SK-N-SH treated with all-trans-retinoic acid at 6 μM for 48 hours (cell line): ENCODE measurements around the gene TSSK2.

Source experiments
- ATAC-seq: fragments of 200-7000 bp; cut with Tn5 transposase; 3 replicates; pipeline ENCODE4 v1.9.1; 2020; ENCODE audit warnings: mild to moderate bottlenecking, moderate library complexity
- BACH2 ChIP-seq: fragments of 250-450 bp; sonication (Bioruptor Pico); IDR thresholded peaks from 2 replicates; pipeline ENCODE4 v1.9.0; 2021; ENCODE audit warnings: mild to moderate bottlenecking, borderline replicate concordance
- CSDC2 ChIP-seq: fragments of 250-450 bp; sonication (Bioruptor Pico); IDR thresholded peaks from 2 replicates; pipeline ENCODE4 v1.5.0; 2020; ENCODE audit warnings: mild to moderate bottlenecking, moderate library complexity
- ESRRG ChIP-seq: fragments of 250-450 bp; sonication (Bioruptor Pico); IDR thresholded peaks from 2 replicates; pipeline ENCODE4 v1.6.1; 2021; ENCODE audit warnings: mild to moderate bottlenecking
- GLIS3 ChIP-seq: fragments of 250-450 bp; sonication (Bioruptor Pico); IDR thresholded peaks from 2 replicates; pipeline ENCODE4 v1.5.0; 2020; ENCODE audit warnings: mild to moderate bottlenecking, moderate library complexity
- ISL1 ChIP-seq: fragments of 250-450 bp; sonication (Bioruptor Pico); IDR thresholded peaks from 2 replicates; pipeline ENCODE4 v2.1.2; 2022; ENCODE audit warnings: mild to moderate bottlenecking, moderate library complexity
- OSR1 ChIP-seq: fragments of 250-450 bp; sonication (Bioruptor Pico); IDR thresholded peaks from 2 replicates; pipeline ENCODE4 v1.8.0; 2022; ENCODE audit warnings: moderate library complexity, mild to moderate bottlenecking, inconsistent platforms
- PPARA ChIP-seq: fragments of 250-450 bp; sonication (Bioruptor Pico); IDR thresholded peaks from 2 replicates; pipeline ENCODE4 v1.5.0; 2020; ENCODE audit warnings: mild to moderate bottlenecking, borderline replicate concordance
- RARB ChIP-seq: fragments of 250-450 bp; sonication (Bioruptor Pico); IDR thresholded peaks from 2 replicates; pipeline ENCODE4 v1.8.0; 2021; ENCODE audit warnings: mild to moderate bottlenecking, moderate library complexity
- SNAI2 ChIP-seq: fragments of 250-450 bp; sonication (Bioruptor Pico); IDR thresholded peaks from 2 replicates; pipeline ENCODE4 v1.5.0; 2020; ENCODE audit warnings: mild to moderate bottlenecking, moderate library complexity
- TCF4 ChIP-seq: fragments of 250-450 bp; sonication (Bioruptor Pico); IDR thresholded peaks from 2 replicates; pipeline ENCODE4 v1.8.0; 2021; ENCODE audit warnings: mild to moderate bottlenecking, moderate library complexity, borderline replicate concordance
- TOX ChIP-seq: fragments of 250-450 bp; sonication (Bioruptor Pico); IDR thresholded peaks from 2 replicates; pipeline ENCODE4 v1.8.0; 2021; ENCODE audit warnings: mild to moderate bottlenecking, moderate library complexity, borderline replicate concordance
- ZC3H10 ChIP-seq: fragments of 250-450 bp; sonication (Bioruptor Pico); IDR thresholded peaks from 2 replicates; pipeline ENCODE4 v1.5.1; 2021; ENCODE audit warnings: mild to moderate bottlenecking, moderate library complexity
- ZFP3 ChIP-seq: fragments of 250-450 bp; sonication (Bioruptor Pico); IDR thresholded peaks from 2 replicates; pipeline ENCODE4 v1.5.0; 2020; ENCODE audit warnings: mild to moderate bottlenecking, moderate library complexity
- ZFP30 ChIP-seq: fragments of 450-650 bp; formaldehyde crosslinking; IDR thresholded peaks from 2 replicates; pipeline ENCODE4 v1.5.0; 2022; ENCODE audit warnings: mild to moderate bottlenecking, moderate library complexity
- ZNF565 ChIP-seq: fragments of 450-650 bp; formaldehyde crosslinking; conservative IDR thresholded peaks from 2 replicates; pipeline ENCODE4 v1.5.0; 2020; ENCODE audit warnings: low read depth, mild to moderate bottlenecking, moderate library complexity
- ZNF70 ChIP-seq: fragments of 450-650 bp; formaldehyde crosslinking; IDR thresholded peaks from 2 replicates; pipeline ENCODE4 v1.5.0; 2020; ENCODE audit warnings: mild to moderate bottlenecking, moderate library complexity
- ZNF8 ChIP-seq: fragments of 450-650 bp; formaldehyde crosslinking; IDR thresholded peaks from 2 replicates; pipeline ENCODE4 v1.5.0; 2020; ENCODE audit warnings: mild to moderate bottlenecking, moderate library complexity
- TF ChIP-seq, protein P1 (sequence below): fragments of 250-450 bp; sonication (Bioruptor Pico); IDR thresholded peaks from 2 replicates; pipeline ENCODE4 v1.8.0; 2021; ENCODE audit warnings: low read depth, mild to moderate bottlenecking, moderate library complexity, borderline replicate concordance
- TF ChIP-seq, protein P2 (sequence below): fragments of 250-450 bp; sonication (Bioruptor Pico); IDR thresholded peaks from 2 replicates; pipeline ENCODE4 v1.5.0; 2020; ENCODE audit warnings: mild to moderate bottlenecking, moderate library complexity
- TF ChIP-seq, protein P3 (sequence below): fragments of 250-450 bp; sonication (Bioruptor Pico); IDR thresholded peaks from 2 replicates; pipeline ENCODE4 v1.5.1; 2020; ENCODE audit warnings: low read depth, mild to moderate bottlenecking, moderate library complexity
- TF ChIP-seq, protein P4 (sequence below): fragments of 250-450 bp; sonication (Bioruptor Pico); IDR thresholded peaks from 2 replicates; pipeline ENCODE4 v1.8.0; 2020; ENCODE audit warnings: mild to moderate bottlenecking, moderate library complexity, borderline replicate concordance

TSSK2 gene

DNA sequence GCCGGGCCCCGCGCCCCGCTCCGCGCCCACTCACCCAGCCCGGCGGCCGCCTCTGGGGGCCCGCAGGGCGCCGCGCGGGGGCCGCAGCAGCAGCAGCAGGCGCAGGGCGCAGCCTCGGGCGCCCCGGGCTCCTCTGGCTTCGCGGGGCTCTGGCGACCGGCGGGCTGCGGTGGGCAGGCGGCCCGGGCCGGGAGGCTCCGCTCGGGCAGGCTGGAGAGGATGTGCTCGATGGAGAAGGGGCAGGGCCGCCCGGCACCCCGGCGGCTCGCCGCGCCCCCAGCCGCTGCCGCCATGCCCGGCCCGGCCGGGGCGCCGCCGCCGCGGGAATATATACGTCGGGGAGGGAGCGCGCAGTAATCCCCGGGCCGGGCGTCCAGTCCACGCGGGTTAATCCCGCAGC, 18.9 kb downstream of the TSSK2 start, which contains the start of gene GSC2:
Gene GSC2 (minus strand): TSS at position 302 of the 400 bp plus-strand sequence. CDS start 9 bp downstream, at position 293.
- ATAC-seq: no peak
- TF ChIP-seq ESRRG (CRISPR knock-in tag): no peak
- no peak for TF ChIP-seq TOX (CRISPR knock-in tag)
- TF ChIP-seq, protein P1, sequence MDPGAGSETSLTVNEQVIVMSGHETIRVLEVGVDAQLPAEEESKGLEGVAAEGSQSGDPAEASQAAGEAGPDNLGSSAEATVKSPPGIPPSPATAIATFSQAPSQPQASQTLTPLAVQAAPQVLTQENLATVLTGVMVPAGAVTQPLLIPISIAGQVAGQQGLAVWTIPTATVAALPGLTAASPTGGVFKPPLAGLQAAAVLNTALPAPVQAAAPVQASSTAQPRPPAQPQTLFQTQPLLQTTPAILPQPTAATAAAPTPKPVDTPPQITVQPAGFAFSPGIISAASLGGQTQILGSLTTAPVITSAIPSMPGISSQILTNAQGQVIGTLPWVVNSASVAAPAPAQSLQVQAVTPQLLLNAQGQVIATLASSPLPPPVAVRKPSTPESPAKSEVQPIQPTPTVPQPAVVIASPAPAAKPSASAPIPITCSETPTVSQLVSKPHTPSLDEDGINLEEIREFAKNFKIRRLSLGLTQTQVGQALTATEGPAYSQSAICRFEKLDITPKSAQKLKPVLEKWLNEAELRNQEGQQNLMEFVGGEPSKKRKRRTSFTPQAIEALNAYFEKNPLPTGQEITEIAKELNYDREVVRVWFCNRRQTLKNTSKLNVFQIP (CRISPR knock-in tag): no peak
- TF ChIP-seq ZNF8 (CRISPR knock-in tag): no peak
- TF ChIP-seq RARB (CRISPR knock-in tag): no peak
- no peak for TF ChIP-seq ZNF70 (CRISPR knock-in tag)
- TF ChIP-seq OSR1 (CRISPR knock-in tag): no peak
- no peak for TF ChIP-seq GLIS3 (CRISPR knock-in tag)
- TF ChIP-seq, protein P2, sequence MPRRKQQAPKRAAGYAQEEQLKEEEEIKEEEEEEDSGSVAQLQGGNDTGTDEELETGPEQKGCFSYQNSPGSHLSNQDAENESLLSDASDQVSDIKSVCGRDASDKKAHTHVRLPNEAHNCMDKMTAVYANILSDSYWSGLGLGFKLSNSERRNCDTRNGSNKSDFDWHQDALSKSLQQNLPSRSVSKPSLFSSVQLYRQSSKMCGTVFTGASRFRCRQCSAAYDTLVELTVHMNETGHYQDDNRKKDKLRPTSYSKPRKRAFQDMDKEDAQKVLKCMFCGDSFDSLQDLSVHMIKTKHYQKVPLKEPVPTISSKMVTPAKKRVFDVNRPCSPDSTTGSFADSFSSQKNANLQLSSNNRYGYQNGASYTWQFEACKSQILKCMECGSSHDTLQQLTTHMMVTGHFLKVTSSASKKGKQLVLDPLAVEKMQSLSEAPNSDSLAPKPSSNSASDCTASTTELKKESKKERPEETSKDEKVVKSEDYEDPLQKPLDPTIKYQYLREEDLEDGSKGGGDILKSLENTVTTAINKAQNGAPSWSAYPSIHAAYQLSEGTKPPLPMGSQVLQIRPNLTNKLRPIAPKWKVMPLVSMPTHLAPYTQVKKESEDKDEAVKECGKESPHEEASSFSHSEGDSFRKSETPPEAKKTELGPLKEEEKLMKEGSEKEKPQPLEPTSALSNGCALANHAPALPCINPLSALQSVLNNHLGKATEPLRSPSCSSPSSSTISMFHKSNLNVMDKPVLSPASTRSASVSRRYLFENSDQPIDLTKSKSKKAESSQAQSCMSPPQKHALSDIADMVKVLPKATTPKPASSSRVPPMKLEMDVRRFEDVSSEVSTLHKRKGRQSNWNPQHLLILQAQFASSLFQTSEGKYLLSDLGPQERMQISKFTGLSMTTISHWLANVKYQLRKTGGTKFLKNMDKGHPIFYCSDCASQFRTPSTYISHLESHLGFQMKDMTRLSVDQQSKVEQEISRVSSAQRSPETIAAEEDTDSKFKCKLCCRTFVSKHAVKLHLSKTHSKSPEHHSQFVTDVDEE (CRISPR knock-in tag): no peak
- TF ChIP-seq ZFP30: no peak
- TF ChIP-seq ISL1: no peak
- no peak for TF ChIP-seq BACH2 (CRISPR knock-in tag)
- TF ChIP-seq PPARA: no peak
- TF ChIP-seq ZNF565 (CRISPR knock-in tag): no peak
- TF ChIP-seq, protein P3, sequence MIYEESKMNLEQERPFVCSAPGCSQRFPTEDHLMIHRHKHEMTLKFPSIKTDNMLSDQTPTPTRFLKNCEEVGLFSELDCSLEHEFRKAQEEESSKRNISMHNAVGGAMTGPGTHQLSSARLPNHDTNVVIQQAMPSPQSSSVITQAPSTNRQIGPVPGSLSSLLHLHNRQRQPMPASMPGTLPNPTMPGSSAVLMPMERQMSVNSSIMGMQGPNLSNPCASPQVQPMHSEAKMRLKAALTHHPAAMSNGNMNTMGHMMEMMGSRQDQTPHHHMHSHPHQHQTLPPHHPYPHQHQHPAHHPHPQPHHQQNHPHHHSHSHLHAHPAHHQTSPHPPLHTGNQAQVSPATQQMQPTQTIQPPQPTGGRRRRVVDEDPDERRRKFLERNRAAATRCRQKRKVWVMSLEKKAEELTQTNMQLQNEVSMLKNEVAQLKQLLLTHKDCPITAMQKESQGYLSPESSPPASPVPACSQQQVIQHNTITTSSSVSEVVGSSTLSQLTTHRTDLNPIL (CRISPR knock-in tag): no peak
- no peak for TF ChIP-seq CSDC2
- TF ChIP-seq ZFP3 (CRISPR knock-in tag): no peak
- TF ChIP-seq, protein P4, sequence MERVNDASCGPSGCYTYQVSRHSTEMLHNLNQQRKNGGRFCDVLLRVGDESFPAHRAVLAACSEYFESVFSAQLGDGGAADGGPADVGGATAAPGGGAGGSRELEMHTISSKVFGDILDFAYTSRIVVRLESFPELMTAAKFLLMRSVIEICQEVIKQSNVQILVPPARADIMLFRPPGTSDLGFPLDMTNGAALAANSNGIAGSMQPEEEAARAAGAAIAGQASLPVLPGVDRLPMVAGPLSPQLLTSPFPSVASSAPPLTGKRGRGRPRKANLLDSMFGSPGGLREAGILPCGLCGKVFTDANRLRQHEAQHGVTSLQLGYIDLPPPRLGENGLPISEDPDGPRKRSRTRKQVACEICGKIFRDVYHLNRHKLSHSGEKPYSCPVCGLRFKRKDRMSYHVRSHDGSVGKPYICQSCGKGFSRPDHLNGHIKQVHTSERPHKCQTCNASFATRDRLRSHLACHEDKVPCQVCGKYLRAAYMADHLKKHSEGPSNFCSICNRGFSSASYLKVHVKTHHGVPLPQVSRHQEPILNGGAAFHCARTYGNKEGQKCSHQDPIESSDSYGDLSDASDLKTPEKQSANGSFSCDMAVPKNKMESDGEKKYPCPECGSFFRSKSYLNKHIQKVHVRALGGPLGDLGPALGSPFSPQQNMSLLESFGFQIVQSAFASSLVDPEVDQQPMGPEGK (CRISPR knock-in tag): no peak

DNA sequence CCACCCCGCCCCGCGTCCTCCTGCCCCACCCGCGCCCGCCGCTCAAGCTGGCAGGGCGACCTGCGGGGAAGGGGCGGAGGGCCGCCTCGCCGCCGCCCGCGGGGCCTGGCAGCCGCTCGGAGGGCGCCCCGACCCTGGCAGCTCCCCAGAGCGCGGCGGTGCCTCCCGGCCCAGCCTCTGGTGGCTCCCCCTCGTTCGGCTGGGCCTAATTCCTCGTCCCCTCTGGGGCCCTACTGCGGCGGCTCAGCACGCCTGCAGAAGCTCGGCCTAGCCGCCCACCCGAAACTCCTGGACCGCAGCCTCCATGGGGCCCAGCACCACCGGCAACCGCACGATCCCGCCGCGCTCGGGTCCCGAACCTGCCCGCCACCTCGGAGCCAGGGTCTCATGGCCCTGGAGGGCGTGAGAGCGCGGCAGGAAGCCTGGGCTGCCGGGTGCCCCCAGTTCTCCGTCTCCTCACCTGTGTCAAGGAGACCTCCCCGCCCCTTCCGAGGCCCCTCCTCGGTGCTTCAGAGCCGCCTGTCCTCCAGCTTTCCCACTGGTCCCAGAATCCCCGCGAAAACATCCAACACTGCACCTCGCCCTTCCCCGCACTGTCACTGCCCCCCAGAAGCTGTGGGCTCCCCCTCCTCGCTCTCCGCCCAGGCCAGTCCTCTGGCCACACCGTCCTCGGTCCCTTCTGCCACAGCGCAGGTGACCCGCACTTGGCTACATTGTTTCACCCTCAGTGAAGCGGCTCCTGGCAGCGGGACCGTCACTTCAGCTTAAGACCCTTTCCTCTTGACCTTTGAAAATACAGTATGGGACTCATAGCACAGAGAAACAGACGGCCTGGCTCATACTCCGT, 19.6 kb downstream of the TSSK2 start:
- ATAC-seq: no peak
- TF ChIP-seq ZNF8 (CRISPR knock-in tag) (no peak), ZFP3 (CRISPR knock-in tag) (no peak), CSDC2 (no peak), OSR1 (CRISPR knock-in tag) (no peak), ESRRG (CRISPR knock-in tag) (no peak), RARB (CRISPR knock-in tag) (no peak), GLIS3 (CRISPR knock-in tag) (no peak), PPARA (no peak), ZNF565 (CRISPR knock-in tag) (no peak), SNAI2 (no peak), ZNF70 (CRISPR knock-in tag) (no peak), BACH2 (CRISPR knock-in tag) (no peak), ZC3H10 (no peak), TOX (CRISPR knock-in tag) (no peak), TCF4 (CRISPR knock-in tag) (no peak)
- TF ChIP-seq, protein P1 (CRISPR knock-in tag): no peak
- TF ChIP-seq, protein P2 (CRISPR knock-in tag): no peak
- TF ChIP-seq, protein P3 (CRISPR knock-in tag): no peak
- TF ChIP-seq, protein P4 (CRISPR knock-in tag): no peak
